A673 (cell line): ENCODE data around the gene ADD3.

Experiments used
- EZH2 ChIP-seq: fragments of 200-600 bp; sonication (generic); IDR thresholded peaks from 2 replicates; pipeline ENCODE4 v1.6.1; 2017; ENCODE audit warnings: borderline replicate concordance, low read depth, mild to moderate bottlenecking, mixed read lengths, antibody characterized with exemption, low read length; ENCODE audit not compliant: poor library complexity, severe bottlenecking
- TF ChIP-seq, protein P1 (sequence below): fragments of 300-800, 200-600 bp; sonication (generic); conservative IDR thresholded peaks from 2 replicates; pipeline ENCODE4 v1.5.1; 2017; ENCODE audit warnings: low read depth, mild to moderate bottlenecking, antibody characterized with exemption, low read length, moderate library complexity, mixed read lengths

GRCh38 chr10:110123594-110123993, 115.8 kb downstream of the ADD3 start:
- TF ChIP-seq, protein P1, sequence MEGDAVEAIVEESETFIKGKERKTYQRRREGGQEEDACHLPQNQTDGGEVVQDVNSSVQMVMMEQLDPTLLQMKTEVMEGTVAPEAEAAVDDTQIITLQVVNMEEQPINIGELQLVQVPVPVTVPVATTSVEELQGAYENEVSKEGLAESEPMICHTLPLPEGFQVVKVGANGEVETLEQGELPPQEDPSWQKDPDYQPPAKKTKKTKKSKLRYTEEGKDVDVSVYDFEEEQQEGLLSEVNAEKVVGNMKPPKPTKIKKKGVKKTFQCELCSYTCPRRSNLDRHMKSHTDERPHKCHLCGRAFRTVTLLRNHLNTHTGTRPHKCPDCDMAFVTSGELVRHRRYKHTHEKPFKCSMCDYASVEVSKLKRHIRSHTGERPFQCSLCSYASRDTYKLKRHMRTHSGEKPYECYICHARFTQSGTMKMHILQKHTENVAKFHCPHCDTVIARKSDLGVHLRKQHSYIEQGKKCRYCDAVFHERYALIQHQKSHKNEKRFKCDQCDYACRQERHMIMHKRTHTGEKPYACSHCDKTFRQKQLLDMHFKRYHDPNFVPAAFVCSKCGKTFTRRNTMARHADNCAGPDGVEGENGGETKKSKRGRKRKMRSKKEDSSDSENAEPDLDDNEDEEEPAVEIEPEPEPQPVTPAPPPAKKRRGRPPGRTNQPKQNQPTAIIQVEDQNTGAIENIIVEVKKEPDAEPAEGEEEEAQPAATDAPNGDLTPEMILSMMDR = no peak
- no peak for TF ChIP-seq EZH2
